ENCODE results near the gene TNRC18.

The TNRC18 gene

DNA sequence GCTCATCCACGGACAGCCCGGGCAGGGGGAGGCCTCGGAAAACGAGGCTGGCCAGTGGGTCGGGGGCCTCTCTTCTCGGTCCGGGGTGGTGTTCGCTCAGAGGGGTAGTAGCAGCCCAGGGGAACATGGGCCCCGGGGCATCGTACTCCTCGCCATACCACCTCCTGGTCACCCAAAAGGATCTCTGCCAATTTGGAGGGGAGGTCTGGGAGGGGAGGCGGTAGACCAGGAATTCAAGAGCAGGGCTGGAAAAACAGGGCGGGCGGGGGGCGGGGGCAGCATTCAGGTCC lies 73.5 kb downstream of the TNRC18 start:
- H3K79me2 ChIP-seq (ENCODE audit: insufficient read depth, low read length), result peaks cover 50% of the 10 kb centered on the region
- H3K36me3 ChIP-seq (ENCODE audit: insufficient read depth, low read length), result peaks cover 78% of the 10 kb centered on the region; the same call in 1 of the 2 replicates
- H3K9me2 ChIP-seq (replicated peaks; ENCODE audit: low read depth, low read length), result no peaks in the 10 kb centered on the region
- H3K4me1 ChIP-seq (ENCODE audit: insufficient read depth, low read length, poor library complexity, severe bottlenecking), result peaks cover 9% of the 10 kb centered on the region
- H3K9me3 ChIP-seq (ENCODE audit: insufficient read depth, low read depth, low read length), result no peaks in the 10 kb centered on the region
- TF ChIP-seq, protein P1, sequence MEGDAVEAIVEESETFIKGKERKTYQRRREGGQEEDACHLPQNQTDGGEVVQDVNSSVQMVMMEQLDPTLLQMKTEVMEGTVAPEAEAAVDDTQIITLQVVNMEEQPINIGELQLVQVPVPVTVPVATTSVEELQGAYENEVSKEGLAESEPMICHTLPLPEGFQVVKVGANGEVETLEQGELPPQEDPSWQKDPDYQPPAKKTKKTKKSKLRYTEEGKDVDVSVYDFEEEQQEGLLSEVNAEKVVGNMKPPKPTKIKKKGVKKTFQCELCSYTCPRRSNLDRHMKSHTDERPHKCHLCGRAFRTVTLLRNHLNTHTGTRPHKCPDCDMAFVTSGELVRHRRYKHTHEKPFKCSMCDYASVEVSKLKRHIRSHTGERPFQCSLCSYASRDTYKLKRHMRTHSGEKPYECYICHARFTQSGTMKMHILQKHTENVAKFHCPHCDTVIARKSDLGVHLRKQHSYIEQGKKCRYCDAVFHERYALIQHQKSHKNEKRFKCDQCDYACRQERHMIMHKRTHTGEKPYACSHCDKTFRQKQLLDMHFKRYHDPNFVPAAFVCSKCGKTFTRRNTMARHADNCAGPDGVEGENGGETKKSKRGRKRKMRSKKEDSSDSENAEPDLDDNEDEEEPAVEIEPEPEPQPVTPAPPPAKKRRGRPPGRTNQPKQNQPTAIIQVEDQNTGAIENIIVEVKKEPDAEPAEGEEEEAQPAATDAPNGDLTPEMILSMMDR (conservative IDR thresholded peaks at IDR 0.05; ENCODE audit: low read length), result no peak
- no peak for TF ChIP-seq EZH2phosphoT487 (IDR thresholded peaks at IDR 0.05; ENCODE audit: borderline replicate concordance)
- H3F3A ChIP-seq (ENCODE audit: low read depth), result no peaks in the 10 kb centered on the region
- no peaks in the 10 kb centered on the region for H3K27me3 ChIP-seq (ENCODE audit: insufficient read depth, low read length, poor library complexity, severe bottlenecking)
- H3K9ac ChIP-seq (ENCODE audit: low read depth, low read length, poor library complexity, severe bottlenecking), result no peak overlapping the region
- no peak overlapping the region for H3K4me2 ChIP-seq (ENCODE audit: low read depth, low read length, poor library complexity, severe bottlenecking)
- no peak overlapping the region for H3K4me3 ChIP-seq (ENCODE audit: low read length, poor library complexity, severe bottlenecking)
- H4K20me1 ChIP-seq (ENCODE audit: insufficient read depth, low read length, poor library complexity, severe bottlenecking), result peaks cover 55% of the 10 kb centered on the region
- no peak overlapping the region for H2AFZ ChIP-seq (ENCODE audit: low read length)

DNA sequence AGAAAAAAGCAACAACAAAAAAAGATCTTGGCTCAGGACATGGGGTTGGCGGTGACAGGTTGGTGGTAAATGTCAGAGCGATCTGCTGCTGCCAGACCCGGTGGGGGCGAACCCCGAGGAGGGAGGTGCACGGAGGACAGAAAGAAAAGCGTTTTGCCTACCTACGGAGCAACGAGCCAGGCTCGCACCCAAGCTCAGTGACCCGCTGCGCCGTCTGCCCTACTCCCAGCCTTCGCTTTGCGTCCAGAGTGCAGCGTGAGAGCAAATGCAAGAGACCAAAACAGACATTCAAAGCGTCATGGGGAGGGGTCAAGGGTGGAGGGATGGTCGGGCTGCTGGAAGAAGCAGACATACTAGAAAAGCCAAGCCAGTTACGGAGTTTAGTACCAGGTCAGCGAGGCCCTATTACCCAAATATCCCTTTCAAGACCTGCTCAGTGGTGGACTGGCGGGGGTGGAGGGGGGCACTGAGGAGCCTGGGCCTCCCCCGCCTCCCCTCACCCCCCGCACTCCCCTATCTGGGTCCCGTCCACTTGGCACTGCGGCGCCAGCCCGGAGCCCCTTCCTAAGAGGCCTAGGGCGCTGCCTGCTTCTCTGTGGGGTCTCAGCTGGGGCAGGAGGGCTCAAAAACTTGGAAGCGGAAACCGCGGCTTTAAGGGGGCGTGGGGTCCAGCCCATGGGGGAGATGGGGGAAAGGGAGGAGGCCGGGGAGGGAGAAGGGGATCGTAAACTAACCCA lies 74.0 kb downstream of the TNRC18 start:
- Histone ChIP-seq H3K4me1 (ENCODE audit: insufficient read depth, low read length, poor library complexity, severe bottlenecking) (peaks cover 4% of the 10 kb centered on the region), H2AFZ (ENCODE audit: low read length) (no peak overlapping the region), H3K36me3 (ENCODE audit: insufficient read depth, low read length) (peaks cover 78% of the 10 kb centered on the region), H3K27me3 (ENCODE audit: insufficient read depth, low read length, poor library complexity, severe bottlenecking) (no peaks in the 10 kb centered on the region), H3F3A (ENCODE audit: low read depth) (no peaks in the 10 kb centered on the region), H3K9ac (ENCODE audit: low read depth, low read length, poor library complexity, severe bottlenecking) (no peak overlapping the region), H3K9me3 (ENCODE audit: insufficient read depth, low read depth, low read length) (no peaks in the 10 kb centered on the region), H3K9me2 (replicated peaks; ENCODE audit: low read depth, low read length) (no peaks in the 10 kb centered on the region), H4K20me1 (ENCODE audit: insufficient read depth, low read length, poor library complexity, severe bottlenecking) (peaks cover 50% of the 10 kb centered on the region), H3K79me2 (ENCODE audit: insufficient read depth, low read length) (peaks cover 45% of the 10 kb centered on the region), H3K4me2 (ENCODE audit: low read depth, low read length, poor library complexity, severe bottlenecking) (no peak overlapping the region), H3K4me3 (ENCODE audit: low read length, poor library complexity, severe bottlenecking) (no peak overlapping the region)
- TF ChIP-seq, protein P1 (conservative IDR thresholded peaks at IDR 0.05; ENCODE audit: low read length), result no peak
- no peak for TF ChIP-seq EZH2phosphoT487 (IDR thresholded peaks at IDR 0.05; ENCODE audit: borderline replicate concordance)

DNA sequence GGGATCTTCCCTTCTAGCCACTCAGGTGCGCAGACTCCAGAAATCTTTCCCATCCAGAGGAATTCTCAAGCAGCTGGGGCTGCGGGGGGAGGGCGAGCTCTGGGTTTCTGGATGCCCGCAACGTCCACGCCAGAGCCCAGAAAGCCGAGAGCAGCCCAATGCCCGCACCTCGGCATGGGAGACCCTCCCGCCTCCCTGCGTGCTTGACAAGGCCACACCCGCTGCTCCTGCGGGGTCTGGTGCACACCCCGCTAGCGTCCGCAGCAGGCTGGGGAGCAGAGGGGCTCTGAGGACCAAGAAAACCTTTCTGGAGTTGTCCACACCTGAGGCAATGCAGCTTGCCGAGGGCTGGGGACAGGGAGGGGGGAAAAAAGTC lies 74.6 kb downstream of the TNRC18 start:
- Histone ChIP-seq H3K4me3 (ENCODE audit: low read length, poor library complexity, severe bottlenecking) (no peak overlapping the region), H3K9me3 (ENCODE audit: insufficient read depth, low read depth, low read length) (no peaks in the 10 kb centered on the region), H3K79me2 (ENCODE audit: insufficient read depth, low read length) (peaks cover 39% of the 10 kb centered on the region), H3K4me1 (ENCODE audit: insufficient read depth, low read length, poor library complexity, severe bottlenecking) (no peaks in the 10 kb centered on the region), H3K36me3 (ENCODE audit: insufficient read depth, low read length) (peaks cover 82% of the 10 kb centered on the region), H3K9me2 (replicated peaks; ENCODE audit: low read depth, low read length) (no peaks in the 10 kb centered on the region), H2AFZ (ENCODE audit: low read length) (no peak overlapping the region), H3K4me2 (ENCODE audit: low read depth, low read length, poor library complexity, severe bottlenecking) (no peak overlapping the region), H4K20me1 (ENCODE audit: insufficient read depth, low read length, poor library complexity, severe bottlenecking) (peaks cover 44% of the 10 kb centered on the region), H3K9ac (ENCODE audit: low read depth, low read length, poor library complexity, severe bottlenecking) (no peak overlapping the region), H3F3A (ENCODE audit: low read depth) (no peaks in the 10 kb centered on the region), H3K27me3 (ENCODE audit: insufficient read depth, low read length, poor library complexity, severe bottlenecking) (no peaks in the 10 kb centered on the region)
- TF ChIP-seq, protein P1 (conservative IDR thresholded peaks at IDR 0.05; ENCODE audit: low read length), result no peak
- TF ChIP-seq EZH2phosphoT487 (IDR thresholded peaks at IDR 0.05; ENCODE audit: borderline replicate concordance), result no peak
